Measurements from ENCODE around the gene TYRP1. TPM values are rescaled to one million over a fixed set of nuclear protein-coding genes. Genes with fewer than 3 reads are reported as not detected.

TYRP1 gene
- total and polyA plus RNA-seq, 5 experiments from 2014 or later = not detected

DNA sequence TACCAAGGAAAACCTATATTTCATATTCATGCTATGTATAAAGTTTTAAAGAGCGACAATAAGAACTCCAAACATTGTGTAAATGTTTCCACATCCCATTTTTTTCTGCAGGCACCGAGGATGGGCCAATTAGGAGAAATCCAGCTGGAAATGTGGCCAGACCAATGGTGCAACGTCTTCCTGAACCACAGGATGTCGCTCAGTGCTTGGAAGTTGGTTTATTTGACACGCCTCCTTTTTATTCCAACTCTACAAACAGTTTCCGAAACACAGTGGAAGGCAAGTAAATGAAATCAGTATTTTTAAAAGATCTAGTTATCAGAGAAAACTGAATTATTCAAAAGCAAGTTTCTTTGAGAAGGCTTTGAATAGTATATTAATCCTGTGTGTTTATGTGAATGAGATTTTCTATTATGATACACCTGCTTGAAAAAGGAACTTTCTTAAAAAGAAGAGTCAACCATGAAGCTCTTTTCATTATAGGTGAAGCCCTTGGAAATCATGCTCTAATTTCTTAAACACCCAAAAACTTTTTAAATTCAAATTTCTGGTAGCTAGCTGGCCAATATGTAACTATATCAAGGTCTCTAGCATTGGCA, 9.1 kb downstream of the TYRP1 start:
- H3K9me3 Mint-ChIP-seq = peaks cover 0 to 23% (median 4%) of the 10 kb centered on the region in 9 donors
- no peak overlapping the region for H3K4me3 Mint-ChIP-seq

DNA sequence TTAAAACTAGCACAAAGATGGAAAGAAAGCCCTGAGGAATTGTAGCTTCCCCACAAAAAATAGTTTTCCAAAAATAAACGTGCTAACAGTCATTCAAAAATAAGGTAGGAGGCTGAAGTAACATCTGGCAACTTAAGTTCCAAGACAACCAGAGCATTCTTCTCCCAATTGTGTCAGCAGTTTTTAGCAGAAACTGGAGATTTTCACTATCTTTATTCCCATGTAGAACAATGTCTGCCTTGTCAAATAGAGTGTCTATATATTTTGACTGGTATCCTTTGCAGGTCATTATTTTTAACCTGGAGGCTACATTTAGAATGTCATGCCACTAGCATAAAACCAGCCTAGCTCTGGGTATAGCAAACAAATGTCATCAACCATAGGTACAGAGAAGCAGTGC, 10.8 kb downstream of the TYRP1 start:
- Mint-ChIP-seq H3K4me3 (no peak overlapping the region), H3K27me3 (no peaks in the 10 kb centered on the region), H3K27ac (no peak overlapping the region), H3K4me1 (no peaks in the 10 kb centered on the region), H3K9me3 (peaks cover 0 to 23% (median 3%) of the 10 kb centered on the region in 9 donors), H3K36me3 (no peaks in the 10 kb centered on the region)
- DNase-seq (no peak), ATAC-seq (no peak)
- POLR2A ChIA-PET = no interaction called here

More for the DNA sequence above, 9.1 kb downstream of the TYRP1 start:
- no peak overlapping the region for H3K27ac Mint-ChIP-seq
- no peaks in the 10 kb centered on the region for H3K36me3 Mint-ChIP-seq
- ATAC-seq = no peak
- no peaks in the 10 kb centered on the region for H3K27me3 Mint-ChIP-seq
- POLR2A ChIA-PET = no interaction called here
- no peak for DNase-seq
- no peaks in the 10 kb centered on the region for H3K4me1 Mint-ChIP-seq

DNA sequence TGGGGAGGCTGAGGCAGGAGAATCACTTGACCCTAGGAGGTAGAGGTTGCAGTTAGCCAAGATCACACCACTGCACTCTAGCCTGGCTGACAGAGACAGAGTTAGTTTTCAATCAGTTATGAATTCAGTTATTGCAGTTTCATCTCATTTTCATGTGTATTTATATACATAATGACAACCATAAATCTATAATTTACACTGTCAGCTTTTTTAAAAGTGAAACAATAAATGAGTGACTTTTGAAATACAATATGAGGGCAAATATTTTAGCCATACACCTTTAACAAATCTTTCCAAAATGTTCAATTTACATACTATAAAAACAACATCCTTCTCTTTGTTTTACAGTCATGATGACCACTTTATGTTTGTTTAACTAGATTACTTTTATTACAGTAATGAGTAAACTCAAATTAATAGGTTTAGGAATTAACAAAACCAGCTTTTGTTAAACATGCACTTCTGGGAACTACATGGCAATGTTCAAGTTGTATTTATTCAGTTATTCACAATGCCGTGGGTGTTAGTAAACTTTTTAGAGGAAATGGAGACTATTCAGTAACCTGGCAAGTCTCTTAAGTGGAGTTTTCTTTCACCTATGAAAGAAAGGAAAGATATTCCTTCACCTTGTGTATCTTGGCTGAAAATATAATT, 12.7 kb downstream of the TYRP1 start:
- Mint-ChIP-seq H3K27ac (no peak overlapping the region), H3K4me1 (no peaks in the 10 kb centered on the region), H3K9me3 (peaks cover 0 to 11% (median 4%) of the 10 kb centered on the region in 9 donors), H3K27me3 (no peaks in the 10 kb centered on the region), H3K4me3 (no peak overlapping the region), H3K36me3 (no peaks in the 10 kb centered on the region)
- ATAC-seq (no peak), DNase-seq (no peak)
- POLR2A ChIA-PET = no interaction called here

DNA sequence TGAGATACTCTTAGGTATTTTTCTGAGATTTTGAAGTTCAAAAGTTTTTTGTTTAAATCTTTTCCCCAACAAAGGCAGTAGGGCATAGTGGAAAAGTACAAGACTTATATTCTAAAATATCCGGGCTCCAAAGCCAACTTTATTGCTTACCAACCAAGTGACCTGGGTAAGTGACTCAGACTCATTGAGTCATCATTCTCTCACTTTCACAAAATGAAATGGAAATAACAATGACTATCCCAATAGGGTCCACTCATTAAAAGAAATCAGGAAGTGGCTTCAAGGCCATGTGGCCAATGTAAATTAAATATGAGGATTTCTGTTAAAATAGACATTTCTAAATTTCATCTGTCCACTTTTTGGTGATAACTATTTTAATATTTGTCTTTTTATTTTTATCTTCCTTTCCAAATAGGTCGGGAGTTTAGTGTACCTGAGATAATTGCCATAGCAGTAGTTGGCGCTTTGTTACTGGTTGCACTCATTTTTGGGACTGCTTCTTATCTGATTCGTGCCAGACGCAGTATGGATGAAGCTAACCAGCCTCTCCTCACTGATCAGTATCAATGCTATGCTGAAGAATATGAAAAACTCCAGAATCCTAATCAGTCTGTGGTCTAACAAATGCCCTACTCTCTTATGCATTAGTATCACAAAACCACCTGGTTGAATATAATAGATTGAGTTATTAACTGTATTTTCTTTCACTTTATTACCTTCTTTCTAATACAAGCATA, 15.5 kb downstream of the TYRP1 start:
- peaks cover 0 to 28% (median 2%) of the 10 kb centered on the region in 9 donors for H3K9me3 Mint-ChIP-seq
- POLR2A ChIA-PET = no interaction called here
- H3K27ac Mint-ChIP-seq = no peak overlapping the region
- ATAC-seq (no peak), DNase-seq (no peak)
- no peaks in the 10 kb centered on the region for H3K4me1 Mint-ChIP-seq
- H3K4me3 Mint-ChIP-seq = no peak overlapping the region
- H3K27me3 Mint-ChIP-seq = no peaks in the 10 kb centered on the region
- no peaks in the 10 kb centered on the region for H3K36me3 Mint-ChIP-seq

DNA sequence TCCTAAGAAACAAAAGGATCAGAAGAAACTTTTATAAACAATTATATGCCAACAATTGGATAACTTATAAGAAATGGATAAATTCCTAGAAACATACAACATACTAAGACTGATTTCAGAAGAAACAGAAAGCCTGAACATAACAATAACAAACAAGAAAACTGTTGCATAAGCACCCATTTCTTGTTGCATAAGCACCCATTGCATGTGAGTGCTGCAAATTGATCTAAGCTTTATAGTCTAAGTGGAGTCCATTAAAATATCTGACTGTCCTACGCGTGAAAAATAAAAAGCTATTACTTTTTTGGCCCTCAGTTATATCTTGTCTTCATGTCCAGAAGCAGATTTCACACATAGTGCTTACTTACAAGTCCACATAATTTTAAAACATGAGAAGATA, 19.3 kb downstream of the TYRP1 start:
- ATAC-seq = no peak
- no peak overlapping the region for H3K4me3 Mint-ChIP-seq
- H3K4me1 Mint-ChIP-seq = no peaks in the 10 kb centered on the region
- peaks cover 0 to 45% (median 0%) of the 10 kb centered on the region in 9 donors for H3K9me3 Mint-ChIP-seq
- DNase-seq = no peak
- no peaks in the 10 kb centered on the region for H3K27me3 Mint-ChIP-seq
- H3K36me3 Mint-ChIP-seq = no peaks in the 10 kb centered on the region
- H3K27ac Mint-ChIP-seq = no peak overlapping the region
- POLR2A ChIA-PET = no interaction called here

DNA sequence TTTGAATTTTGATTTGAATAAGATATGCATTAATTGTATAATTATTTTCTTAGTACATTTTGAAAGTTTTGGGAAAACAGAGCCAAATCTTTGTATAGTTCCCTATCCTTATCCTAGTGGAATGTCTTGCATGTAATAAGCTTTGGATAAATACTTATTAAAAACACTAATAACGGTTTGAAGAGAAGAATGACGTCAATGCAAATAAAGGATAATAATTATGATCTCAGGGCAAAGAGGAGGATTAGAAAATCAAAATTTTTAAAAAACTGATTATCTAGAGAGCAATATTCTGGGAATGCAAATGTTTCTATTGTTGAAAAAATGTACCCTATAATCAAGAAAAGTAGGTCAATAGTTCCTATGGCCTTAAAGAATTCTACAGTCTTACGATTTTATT, 22.1 kb downstream of the TYRP1 start:
- Mint-ChIP-seq H3K36me3 (no peaks in the 10 kb centered on the region), H3K9me3 (peaks cover 0 to 41% (median 2%) of the 10 kb centered on the region in 9 donors), H3K4me3 (no peak overlapping the region), H3K27ac (no peak overlapping the region), H3K4me1 (no peaks in the 10 kb centered on the region), H3K27me3 (no peaks in the 10 kb centered on the region)
- POLR2A ChIA-PET = no interaction called here
- DNase-seq (no peak), ATAC-seq (no peak)

DNA sequence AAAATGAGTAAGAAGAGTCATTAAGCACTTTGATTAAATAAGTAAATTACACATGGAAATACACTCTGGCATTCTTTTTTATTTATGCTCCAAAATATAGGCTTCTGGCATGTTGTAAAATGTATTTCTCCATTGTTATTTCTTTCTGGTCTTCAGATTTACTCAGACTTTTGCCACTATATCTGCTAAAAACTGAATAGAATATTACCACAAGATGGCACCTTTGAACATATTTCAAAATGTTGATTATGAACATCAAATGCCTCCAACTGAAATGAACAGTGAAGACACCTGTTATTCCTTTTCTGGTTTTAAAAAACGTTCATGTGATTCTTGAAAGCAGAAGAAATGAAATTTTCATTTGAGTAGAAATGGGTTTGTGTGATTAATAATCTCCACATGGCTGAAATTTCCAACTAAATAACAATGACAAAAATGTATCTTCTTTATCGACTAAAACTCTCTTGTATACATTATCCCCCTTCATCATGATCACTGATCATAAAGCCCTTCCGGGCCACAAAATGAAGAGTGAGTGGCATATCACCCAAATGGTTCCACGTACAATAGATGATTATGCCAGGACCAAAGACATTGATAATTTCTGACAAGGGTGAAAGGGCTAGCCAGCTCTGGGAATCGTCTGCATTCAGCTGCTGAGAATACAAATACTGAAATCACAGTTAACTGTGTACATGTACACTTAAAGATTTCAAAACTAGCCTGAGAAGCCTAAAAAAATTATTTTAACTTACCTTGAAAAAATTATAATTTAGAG, 23.8 kb downstream of the TYRP1 start:
- POLR2A ChIA-PET = no interaction called here
- no peak for DNase-seq
- ATAC-seq = no peak
- Mint-ChIP-seq H3K27me3 (no peaks in the 10 kb centered on the region), H3K4me1 (no peaks in the 10 kb centered on the region), H3K4me3 (no peak overlapping the region), H3K27ac (no peak overlapping the region), H3K9me3 (peaks cover 0 to 26% (median 2%) of the 10 kb centered on the region in 9 donors), H3K36me3 (no peaks in the 10 kb centered on the region)

DNA sequence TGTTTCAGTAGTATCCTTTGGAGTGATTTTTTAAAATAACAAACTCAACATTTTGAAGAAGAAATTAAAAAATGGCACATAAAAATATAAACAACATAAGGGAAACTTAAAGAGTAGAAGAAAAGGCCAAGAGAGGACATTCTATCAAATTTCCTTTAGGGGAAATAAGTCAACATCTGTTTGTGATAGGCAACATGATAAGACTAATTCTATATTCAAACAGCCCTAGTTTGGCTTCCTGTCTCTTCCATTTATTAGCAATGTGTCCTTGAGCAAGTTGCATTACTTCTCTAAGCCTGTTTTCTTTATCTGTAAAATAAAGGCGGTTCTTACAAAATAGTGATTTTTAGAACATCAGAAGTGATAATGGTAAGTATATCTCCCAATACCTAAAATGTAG, 24.7 kb downstream of the TYRP1 start:
- Mint-ChIP-seq H3K4me3 (no peak overlapping the region), H3K27me3 (no peaks in the 10 kb centered on the region), H3K27ac (no peak overlapping the region), H3K4me1 (no peaks in the 10 kb centered on the region), H3K36me3 (no peaks in the 10 kb centered on the region), H3K9me3 (peaks cover 0 to 28% (median 4%) of the 10 kb centered on the region in 9 donors)
- DNase-seq = no peak
- no peak for ATAC-seq
- POLR2A ChIA-PET = no interaction called here

DNA sequence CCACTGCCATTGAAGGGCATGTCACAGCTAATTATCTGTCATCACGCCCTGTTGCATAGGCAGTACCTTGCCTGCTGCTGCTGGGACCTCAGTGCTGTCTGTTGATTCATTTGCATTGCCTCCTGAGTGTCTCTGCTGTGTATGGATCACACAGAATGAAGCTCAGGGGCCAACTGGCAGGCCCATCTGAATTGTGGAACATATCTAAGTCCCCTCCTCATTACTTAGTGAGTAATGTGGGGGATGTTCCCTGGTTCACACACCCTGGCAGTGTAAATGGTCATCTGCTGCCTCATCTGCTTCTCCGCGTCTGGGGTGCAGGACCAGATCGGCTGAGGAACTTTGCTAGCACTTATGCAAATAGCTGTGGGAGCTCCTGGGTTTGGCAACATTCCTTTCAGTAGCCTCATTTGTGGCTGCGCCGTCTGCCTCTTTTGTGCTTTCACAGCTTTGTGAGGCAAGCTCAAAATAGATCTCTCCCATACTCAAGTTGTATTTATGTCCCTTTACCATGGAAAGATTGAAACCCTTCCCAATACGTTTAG, 25.4 kb downstream of the TYRP1 start:
- POLR2A ChIA-PET = no interaction called here
- no peak for ATAC-seq
- no peak overlapping the region for H3K27ac Mint-ChIP-seq

DNA sequence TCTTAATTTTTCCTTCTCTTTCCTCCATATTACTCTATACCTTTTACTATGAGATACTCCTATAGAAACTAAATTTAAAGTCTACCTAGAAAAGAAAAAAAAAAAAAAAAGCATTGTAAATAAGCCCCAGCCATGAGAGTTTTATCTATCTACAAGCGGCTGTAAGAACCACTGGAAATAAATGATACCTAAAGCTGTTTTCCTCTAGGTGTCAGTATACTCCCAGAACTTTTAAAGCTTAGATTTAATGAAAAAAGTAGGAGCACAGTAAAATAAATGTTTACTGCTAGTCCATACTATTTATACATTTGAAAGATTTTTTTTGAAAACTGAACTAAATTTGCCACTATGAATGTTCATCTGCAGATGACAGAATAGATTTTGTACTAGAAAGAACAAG, 26.2 kb downstream of the TYRP1 start:
- Mint-ChIP-seq H3K27me3 (no peaks in the 10 kb centered on the region), H3K4me3 (no peak overlapping the region), H3K4me1 (no peaks in the 10 kb centered on the region), H3K27ac (no peak overlapping the region), H3K9me3 (peaks cover 0 to 33% (median 4%) of the 10 kb centered on the region in 9 donors), H3K36me3 (no peaks in the 10 kb centered on the region)
- DNase-seq (no peak), ATAC-seq (no peak)
- POLR2A ChIA-PET = no interaction called here

More for the DNA sequence above, 25.4 kb downstream of the TYRP1 start:
- Mint-ChIP-seq H3K9me3 (peaks cover 0 to 34% (median 4%) of the 10 kb centered on the region in 9 donors), H3K4me1 (no peaks in the 10 kb centered on the region), H3K36me3 (no peaks in the 10 kb centered on the region), H3K27me3 (no peaks in the 10 kb centered on the region), H3K4me3 (no peak overlapping the region)
- no peak for DNase-seq

DNA sequence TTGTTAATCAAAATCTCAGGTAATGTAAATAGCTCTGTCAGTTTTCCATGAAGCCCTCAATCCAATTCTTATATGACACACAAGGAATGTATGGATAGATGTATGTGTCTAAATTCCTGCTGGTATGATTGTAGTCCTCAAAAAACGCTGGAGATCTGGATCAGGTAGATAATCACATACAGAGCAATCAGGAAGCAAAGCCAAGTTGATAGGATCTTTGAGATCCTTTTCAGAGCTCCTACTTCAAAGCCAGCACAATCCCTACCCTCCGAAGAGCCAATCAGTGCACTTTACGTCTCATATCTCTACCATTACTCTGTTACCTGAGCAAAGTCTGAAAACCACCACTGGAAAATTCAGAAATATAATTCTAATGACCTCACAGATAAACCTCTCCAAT, 27.4 kb downstream of the TYRP1 start:
- Mint-ChIP-seq H3K4me1 (no peaks in the 10 kb centered on the region), H3K9me3 (peaks cover 0 to 22% (median 4%) of the 10 kb centered on the region in 9 donors), H3K27me3 (no peaks in the 10 kb centered on the region), H3K4me3 (no peak overlapping the region), H3K27ac (no peak overlapping the region), H3K36me3 (no peaks in the 10 kb centered on the region)
- ATAC-seq = no peak
- no peak for DNase-seq
- POLR2A ChIA-PET = no interaction called here

DNA sequence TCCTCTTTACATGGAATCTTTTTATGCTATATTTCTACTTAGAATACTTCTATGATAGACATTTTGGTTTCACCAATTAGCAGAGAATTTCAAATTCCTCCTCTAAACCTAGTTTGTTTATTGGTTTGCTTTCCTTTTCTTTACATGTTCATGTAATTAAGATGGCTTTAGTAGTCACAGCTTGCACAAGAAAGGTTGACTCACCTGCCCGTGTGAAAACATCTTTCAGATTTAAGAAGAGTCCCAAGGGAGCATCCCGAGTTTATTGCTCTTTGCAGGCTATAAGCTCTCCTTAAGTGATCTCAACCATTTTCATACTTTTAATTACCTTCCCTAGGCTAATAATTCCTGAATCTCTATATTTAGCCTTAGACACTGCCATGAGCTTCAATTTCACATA, 28.9 kb downstream of the TYRP1 start:
- H3K4me3 Mint-ChIP-seq = no peak overlapping the region
- no peaks in the 10 kb centered on the region for H3K27me3 Mint-ChIP-seq
- peaks cover 0 to 22% (median 4%) of the 10 kb centered on the region in 9 donors for H3K9me3 Mint-ChIP-seq
- no peaks in the 10 kb centered on the region for H3K4me1 Mint-ChIP-seq
- DNase-seq (no peak), ATAC-seq (no peak)
- H3K36me3 Mint-ChIP-seq = no peaks in the 10 kb centered on the region
- POLR2A ChIA-PET = no interaction called here
- H3K27ac Mint-ChIP-seq = no peak overlapping the region
